K562 (cell line): Measurements from ENCODE around the gene C1QTNF12. TPM values are rescaled to one million over a fixed set of nuclear protein-coding genes. Genes with fewer than 3 reads are reported as not detected.

Source experiments
- ATF4 ChIP-seq: fragments of 450-650 bp; formaldehyde crosslinking; IDR thresholded peaks from 2 replicates; pipeline ENCODE4 v1.4.0; 2022; ENCODE audit warnings: mild to moderate bottlenecking, moderate library complexity
- DDX20 ChIP-seq: fragments of 450-650 bp; IDR thresholded peaks from 2 replicates; pipeline ENCODE4 v1.6.1; 2016; ENCODE audit warnings: missing genetic modification characterization, low read depth, mild to moderate bottlenecking, missing compliant biosample characterization, moderate library complexity
- GATAD2B ChIP-seq: fragments of 450-650 bp; IDR thresholded peaks from 2 replicates; pipeline ENCODE4 v1.6.1; 2017; ENCODE audit warnings: mild to moderate bottlenecking, borderline replicate concordance
- GTF2E2 ChIP-seq: fragments of 200-800 bp; sonication (Bioruptor generic); IDR thresholded peaks from 2 replicates; pipeline ENCODE4 v1.6.1; 2016; ENCODE audit warnings: missing genetic modification characterization, missing compliant biosample characterization
- KLF13 ChIP-seq: fragments of 450-650 bp; IDR thresholded peaks from 2 replicates; pipeline ENCODE4 v1.6.1; 2016; ENCODE audit warnings: missing genetic modification characterization, low read depth, mild to moderate bottlenecking, missing compliant biosample characterization, moderate library complexity, borderline replicate concordance
- MCM5 ChIP-seq: fragments of 450-650 bp; IDR thresholded peaks from 2 replicates; pipeline ENCODE4 v1.6.1; 2016; ENCODE audit warnings: low read depth
- MTA2 ChIP-seq: fragments of 450-650 bp; IDR thresholded peaks from 2 replicates; pipeline ENCODE4 v1.6.1; 2016; ENCODE audit warnings: low read depth
- MYC ChIP-seq, 2 experiments: fragments of 250-450 bp in 1 of 2; sonication (Bioruptor Pico) in 1 of 2; IDR thresholded peaks; 2 replicates each; pipeline versions ENCODE4 v1.5.1 to v1.6.1; 2012 to 2021; ENCODE audit warnings: low read depth in 2 of 2, borderline replicate concordance in 1 of 2, improper control_type of control experiment in 1 of 2, low read length in 1 of 2, mild to moderate bottlenecking in 1 of 2, moderate library complexity in 1 of 2
- PHB ChIP-seq: fragments of 250-450 bp; sonication (Bioruptor Pico); IDR thresholded peaks from 2 replicates; pipeline ENCODE4 v1.5.0; 2021
- PYGO2 ChIP-seq: fragments of 450-650 bp; IDR thresholded peaks from 2 replicates; pipeline ENCODE4 v1.6.1; 2016; ENCODE audit warnings: mild to moderate bottlenecking, missing genetic modification characterization, moderate library complexity, missing compliant biosample characterization
- RCOR1 ChIP-seq, 2 experiments: IDR thresholded peaks; 2 replicates each; pipeline ENCODE4 v1.6.1; 2012; ENCODE audit warnings: low read depth in 2 of 2, low read length in 2 of 2, borderline replicate concordance in 1 of 2, improper control_type of control experiment in 1 of 2
- SAFB ChIP-seq: fragments of 200-400 bp; formaldehyde crosslinking; IDR thresholded peaks from 2 replicates; pipeline ENCODE4 v1.6.1; 2017; ENCODE audit warnings: low read depth, low read length, borderline replicate concordance
- SMC3 ChIP-seq: conservative IDR thresholded peaks from 2 replicates; pipeline ENCODE4 v1.6.1; 2011; ENCODE audit warnings: low read depth, low read length, improper control_type of control experiment; ENCODE audit not compliant: insufficient read depth
- SP2 ChIP-seq: IDR thresholded peaks from 2 replicates; pipeline ENCODE4 v1.6.1; 2011; ENCODE audit warnings: mild to moderate bottlenecking, low read depth, low read length, moderate library complexity; ENCODE audit not compliant: poor library complexity, severe bottlenecking; ENCODE audit errors: extremely low read depth
- THRA ChIP-seq: fragments of 450-650 bp; IDR thresholded peaks from 2 replicates; pipeline ENCODE4 v1.6.1; 2017; ENCODE audit warnings: mild to moderate bottlenecking, moderate library complexity
- TRIM28 ChIP-seq: fragments of 450-650 bp; IDR thresholded peaks from 2 replicates; pipeline ENCODE4 v1.6.1; 2017
- ZBTB43 ChIP-seq: sonication (generic); formaldehyde crosslinking; IDR thresholded peaks from 2 replicates; pipeline ENCODE4 v1.8.0; 2023; ENCODE audit warnings: mild to moderate bottlenecking, missing genetic modification reagents
- ZNF197 ChIP-seq: fragments of 200-800 bp; sonication (Bioruptor generic); IDR thresholded peaks from 2 replicates; pipeline ENCODE4 v1.6.1; 2016; ENCODE audit warnings: low read depth, missing genetic modification characterization, missing compliant biosample characterization
- ZNF384 ChIP-seq: IDR thresholded peaks from 2 replicates; pipeline ENCODE4 v1.6.1; 2012; ENCODE audit warnings: low read depth, low read length, improper control_type of control experiment
- ZNF518B ChIP-seq: fragments of 250-450 bp; sonication (Bioruptor Pico); IDR thresholded peaks from 2 replicates; pipeline ENCODE4 v1.5.0; 2021; ENCODE audit warnings: mild to moderate bottlenecking, moderate library complexity
- ZNF589 ChIP-seq: fragments of 200-800 bp; sonication (Bioruptor generic); IDR thresholded peaks from 2 replicates; pipeline ENCODE4 v1.6.1; 2016; ENCODE audit warnings: low read depth, missing genetic modification characterization, missing compliant biosample characterization
- polyA plus RNA-seq, 8 experiments: library from polyadenylated mRNA; depleted of rRNA in 4 of 8; stranded (reverse) in 5 of 8; unstranded in 3 of 8; fragments of >200 nt; fragmentation: Nextera tagmentation in 2 of 8; fragmentation: Illumina TruSeq in 1 of 8; extraction: Ambion mirVana in 2 of 8; extraction: Trizol in 1 of 8; gene quantifications; 2 replicates each; pipeline versions ENCODE4 v1.2.1 to v1.2.3, GENCODE V29; 2011 to 2014; ENCODE audit warnings: inconsistent platforms in 1 of 8, missing spikeins in 1 of 8
- total RNA-seq, 7 experiments: library from RNA; depleted of rRNA in 6 of 7; stranded (reverse); fragments of >200 nt in 6 of 7; fragmentation: Illumina TruSeq in 2 of 7; extraction: Trizol in 2 of 7; gene quantifications; 2 replicates each; pipeline versions ENCODE4 v1.2.1 to v1.2.3, GENCODE V29; 2011 to 2021; ENCODE audit warnings: low replicate concordance in 1 of 7

Gene C1QTNF12
- total and polyA plus RNA-seq, 9 of the 15 experiments (the other 6 are each of a cell fraction or from before 2014, with no cell fraction given) = 0.11 to 4.3 (median 0.93) TPM; not detected in 3

DNA sequence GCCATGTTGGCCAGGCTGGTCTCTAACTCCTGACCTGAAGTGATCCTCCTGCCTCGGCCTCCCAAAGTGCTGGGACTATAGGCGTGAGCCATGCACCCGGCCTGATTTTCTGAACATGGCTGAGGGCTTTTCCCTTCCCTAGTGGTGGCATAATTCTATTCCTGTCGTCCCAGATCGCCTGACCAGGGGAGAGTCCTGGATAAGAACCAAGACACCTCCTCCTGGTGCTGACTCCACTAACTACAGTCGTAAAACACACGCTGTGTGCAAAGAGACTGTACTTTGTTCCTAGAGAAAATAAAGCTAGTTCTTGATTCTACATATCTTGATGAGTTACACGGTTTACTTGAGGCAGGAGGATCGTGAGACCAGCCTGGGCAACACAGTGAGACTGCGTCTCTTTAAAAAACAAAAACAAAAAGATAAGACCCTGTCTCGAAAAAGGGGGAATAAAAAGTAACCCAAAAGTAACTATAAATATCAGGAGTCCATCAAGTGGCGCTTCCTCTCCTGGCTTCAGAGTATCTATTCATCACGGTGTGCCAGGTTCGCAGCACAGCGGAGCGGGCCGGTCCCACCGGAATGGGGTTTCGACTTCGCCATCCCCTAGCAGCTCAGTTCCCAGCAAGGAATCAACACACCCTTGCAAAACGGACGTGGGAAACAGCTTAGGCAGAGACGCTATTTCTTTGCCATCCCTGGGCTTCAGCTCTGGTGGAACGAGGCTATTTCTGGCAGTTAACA lies 15.7 kb downstream of the C1QTNF12 start (continued):
- TF ChIP-seq MYC (IDR thresholded peaks at IDR 0.05; ENCODE audit: low read depth, low read length) = no peak
- TF ChIP-seq MYC (CRISPR knock-in tag; IDR thresholded peaks at IDR 0.05; ENCODE audit: borderline replicate concordance, low read depth) = no peak
- TF ChIP-seq SP2 = no peak
- TF ChIP-seq ZNF589 (CRISPR knock-in tag) = no peak
- TF ChIP-seq MCM5 = no peak
- TF ChIP-seq ZNF518B (CRISPR knock-in tag) = no peak
- TF ChIP-seq ZNF197 (CRISPR knock-in tag) = no peak
- TF ChIP-seq PYGO2 = no peak
- no peak for TF ChIP-seq MTA2
- TF ChIP-seq THRA = no peak
- TF ChIP-seq DDX20 = no peak
- no peak for TF ChIP-seq ZNF384
- TF ChIP-seq RCOR1 (IDR thresholded peaks at IDR 0.05; ENCODE audit: borderline replicate concordance in 1 of 2, low read depth in 2 of 2, low read length in 2 of 2) = no peak
- 0 out of 2 replicates have a peak, but pooled peaks have one; percentile 80 for TF ChIP-seq GTF2E2 (tag)
- no peak for TF ChIP-seq ATF4 (CRISPR knock-in tag)
- TF ChIP-seq SAFB = no peak
- TF ChIP-seq ZBTB43 (CRISPR knock-in tag) = no peak
- TF ChIP-seq GATAD2B = no peak
- 0 out of 2 replicates have a peak, but pooled peaks have one; percentile 10 for TF ChIP-seq TRIM28
- no peak for TF ChIP-seq KLF13 (tag)
- 0 out of 2 replicates have a peak, but pooled peaks have one; percentile 11 for TF ChIP-seq SMC3
- no peak for TF ChIP-seq PHB (CRISPR knock-in tag)
